Measurements from ENCODE around the gene BMPR1B.

BMPR1B gene

DNA sequence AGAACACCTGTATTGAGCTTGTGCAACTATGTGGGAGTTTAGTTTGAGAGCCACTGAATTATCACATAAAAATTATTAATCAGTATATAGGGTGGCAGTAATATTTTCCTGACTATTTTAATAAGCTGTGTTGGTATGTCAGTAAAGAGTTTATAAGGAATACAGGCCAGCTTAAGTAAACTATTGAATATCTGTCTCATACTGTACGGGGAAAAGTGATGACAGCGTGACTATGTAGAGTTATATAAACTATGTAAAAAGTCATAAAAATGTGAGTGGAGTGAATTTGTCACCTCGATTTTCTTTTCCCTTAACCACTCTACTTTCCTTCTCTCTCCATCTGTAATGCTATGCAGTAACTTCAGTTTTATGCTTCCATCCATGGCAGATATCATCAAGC lies 250.2 kb downstream of the BMPR1B start:
- Histone ChIP-seq H3K4me3 (ENCODE audit: low read depth in 1 of 2, low read length in 2 of 2) (no peak overlapping the region), H4K20me1 (ENCODE audit: insufficient read depth, low read length) (no peaks in the 10 kb centered on the region), H3K4me2 (ENCODE audit: insufficient read depth, low read length) (no peak overlapping the region), H3K27me3 (ENCODE audit: insufficient read depth, low read length, poor library complexity) (no peaks in the 10 kb centered on the region), H3K4me1 (ENCODE audit: insufficient read depth, low read length) (peaks cover 13% of the 10 kb centered on the region; the same call in 1 of the 2 replicates), H3K9ac (ENCODE audit: low read depth, low read length) (no peak overlapping the region), H3K9me3 (ENCODE audit: insufficient read depth, low read length, severe bottlenecking) (no peaks in the 10 kb centered on the region), H2AFZ (ENCODE audit: low read depth, low read length) (no peak overlapping the region), H3K79me2 (ENCODE audit: insufficient read depth, low read length) (no peaks in the 10 kb centered on the region), H3K36me3 (ENCODE audit: insufficient read depth, low read length) (no peaks in the 10 kb centered on the region), H3K27ac (ENCODE audit: low read length) (no peak overlapping the region)
- DNase-seq, result no peak
- ATAC-seq (ENCODE audit: insufficient read depth, low read depth), result no peak
- TF ChIP-seq, protein P1, sequence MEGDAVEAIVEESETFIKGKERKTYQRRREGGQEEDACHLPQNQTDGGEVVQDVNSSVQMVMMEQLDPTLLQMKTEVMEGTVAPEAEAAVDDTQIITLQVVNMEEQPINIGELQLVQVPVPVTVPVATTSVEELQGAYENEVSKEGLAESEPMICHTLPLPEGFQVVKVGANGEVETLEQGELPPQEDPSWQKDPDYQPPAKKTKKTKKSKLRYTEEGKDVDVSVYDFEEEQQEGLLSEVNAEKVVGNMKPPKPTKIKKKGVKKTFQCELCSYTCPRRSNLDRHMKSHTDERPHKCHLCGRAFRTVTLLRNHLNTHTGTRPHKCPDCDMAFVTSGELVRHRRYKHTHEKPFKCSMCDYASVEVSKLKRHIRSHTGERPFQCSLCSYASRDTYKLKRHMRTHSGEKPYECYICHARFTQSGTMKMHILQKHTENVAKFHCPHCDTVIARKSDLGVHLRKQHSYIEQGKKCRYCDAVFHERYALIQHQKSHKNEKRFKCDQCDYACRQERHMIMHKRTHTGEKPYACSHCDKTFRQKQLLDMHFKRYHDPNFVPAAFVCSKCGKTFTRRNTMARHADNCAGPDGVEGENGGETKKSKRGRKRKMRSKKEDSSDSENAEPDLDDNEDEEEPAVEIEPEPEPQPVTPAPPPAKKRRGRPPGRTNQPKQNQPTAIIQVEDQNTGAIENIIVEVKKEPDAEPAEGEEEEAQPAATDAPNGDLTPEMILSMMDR (IDR thresholded peaks at IDR 0.05; ENCODE audit: borderline replicate concordance, extremely low read depth, low read length, poor library complexity, severe bottlenecking), result no peak
- no peak for TF ChIP-seq EZH2 (IDR thresholded peaks at IDR 0.05; ENCODE audit: borderline replicate concordance, low read depth, low read length, severe bottlenecking)

- Histone ChIP-seq H3K4me1 (ENCODE audit: insufficient read depth, low read length) (peaks cover 15% of the 10 kb centered on the region), H3K27me3 (ENCODE audit: insufficient read depth, low read length, poor library complexity) (no peaks in the 10 kb centered on the region), H2AFZ (ENCODE audit: low read depth, low read length) (no peak overlapping the region), H3K79me2 (ENCODE audit: insufficient read depth, low read length) (no peaks in the 10 kb centered on the region), H3K9ac (ENCODE audit: low read depth, low read length) (no peak overlapping the region), H3K4me2 (ENCODE audit: insufficient read depth, low read length) (no peak overlapping the region), H3K36me3 (ENCODE audit: insufficient read depth, low read length) (no peaks in the 10 kb centered on the region), H3K4me3 (ENCODE audit: low read depth in 1 of 2, low read length in 2 of 2) (no peak overlapping the region), H3K9me3 (ENCODE audit: insufficient read depth, low read length, severe bottlenecking) (no peaks in the 10 kb centered on the region), H3K27ac (ENCODE audit: low read length) (no peak overlapping the region), H4K20me1 (ENCODE audit: insufficient read depth, low read length) (no peaks in the 10 kb centered on the region)
- no peak for ATAC-seq (ENCODE audit: insufficient read depth, low read depth)
- TF ChIP-seq, protein P1 (IDR thresholded peaks at IDR 0.05; ENCODE audit: borderline replicate concordance, extremely low read depth, low read length, poor library complexity, severe bottlenecking), result no peak
- TF ChIP-seq EZH2 (IDR thresholded peaks at IDR 0.05; ENCODE audit: borderline replicate concordance, low read depth, low read length, severe bottlenecking), result no peak
- DNase-seq, result no peak
Measured at GRCh38 chr4:95013236-95013635, 255.5 kb downstream of the BMPR1B start.

- no peak for ATAC-seq (ENCODE audit: insufficient read depth, low read depth)
- Histone ChIP-seq H3K9ac (ENCODE audit: low read depth, low read length) (no peak overlapping the region), H4K20me1 (ENCODE audit: insufficient read depth, low read length) (no peaks in the 10 kb centered on the region), H3K36me3 (ENCODE audit: insufficient read depth, low read length) (no peaks in the 10 kb centered on the region), H3K9me3 (ENCODE audit: insufficient read depth, low read length, severe bottlenecking) (no peaks in the 10 kb centered on the region), H3K4me1 (ENCODE audit: insufficient read depth, low read length) (peaks cover 15% of the 10 kb centered on the region), H2AFZ (ENCODE audit: low read depth, low read length) (no peak overlapping the region), H3K4me2 (ENCODE audit: insufficient read depth, low read length) (no peak overlapping the region), H3K4me3 (ENCODE audit: low read depth in 1 of 2, low read length in 2 of 2) (no peak overlapping the region), H3K79me2 (ENCODE audit: insufficient read depth, low read length) (no peaks in the 10 kb centered on the region), H3K27me3 (ENCODE audit: insufficient read depth, low read length, poor library complexity) (no peaks in the 10 kb centered on the region), H3K27ac (ENCODE audit: low read length) (no peak overlapping the region)
- DNase-seq, result no peak
- no peak for TF ChIP-seq EZH2 (IDR thresholded peaks at IDR 0.05; ENCODE audit: borderline replicate concordance, low read depth, low read length, severe bottlenecking)
- TF ChIP-seq, protein P1 (IDR thresholded peaks at IDR 0.05; ENCODE audit: borderline replicate concordance, extremely low read depth, low read length, poor library complexity, severe bottlenecking), result no peak
Measured at GRCh38 chr4:95014068-95014467, 256.3 kb downstream of the BMPR1B start.

All from DND-41 (cell line).